H9 (cell line): Measurements from ENCODE around the gene CKMT2. TPM values are rescaled to one million over a fixed set of nuclear protein-coding genes. Genes with fewer than 3 reads are reported as not detected.

Experiments used
- DNase-seq: peaks from one replicate; pipeline ENCODE4 v3.0.0-alpha.2; 2017
- H2AFZ ChIP-seq: one replicate; pipeline ENCODE4 v1.6.1; 2013; ENCODE audit warnings: mild to moderate bottlenecking, low read length, control low read depth, moderate library complexity
- H2AK5ac ChIP-seq: 2 replicates; pipeline ENCODE4 v1.6.1; 2013; ENCODE audit warnings: low read length, control low read depth, mixed read lengths; ENCODE audit not compliant: insufficient read length
- H2BK120ac ChIP-seq: one replicate; pipeline ENCODE4 v1.6.1; 2013; ENCODE audit warnings: low read depth, mild to moderate bottlenecking, low read length, control low read depth, inconsistent platforms; ENCODE audit not compliant: poor library complexity, severe bottlenecking
- H2BK12ac ChIP-seq: 2 replicates; pipeline ENCODE4 v1.6.1; 2013; ENCODE audit warnings: low read length, control low read depth, mixed read lengths, low read depth; ENCODE audit not compliant: insufficient read length
- H2BK15ac ChIP-seq: 2 replicates; pipeline ENCODE4 v1.6.1; 2013; ENCODE audit warnings: low read depth, low read length, control low read depth
- H2BK20ac ChIP-seq: one replicate; pipeline ENCODE4 v1.6.1; 2013; ENCODE audit warnings: low read depth, mild to moderate bottlenecking, low read length, control low read depth, inconsistent platforms; ENCODE audit not compliant: poor library complexity, severe bottlenecking
- H2BK5ac ChIP-seq: 2 replicates; pipeline ENCODE4 v1.6.1; 2013; ENCODE audit warnings: low read length, control low read depth, mixed read lengths; ENCODE audit not compliant: insufficient read length
- H3K14ac ChIP-seq: 2 replicates; pipeline ENCODE4 v1.6.1; 2013; ENCODE audit warnings: low read length, control low read depth; ENCODE audit not compliant: insufficient read depth
- H3K18ac ChIP-seq: 2 replicates; pipeline ENCODE4 v1.6.1; 2013; ENCODE audit warnings: low read depth, mild to moderate bottlenecking, mixed read lengths, low read length, control low read depth; ENCODE audit not compliant: insufficient read length
- H3K23ac ChIP-seq: 2 replicates; pipeline ENCODE4 v1.6.1; 2013; ENCODE audit warnings: low read length, control low read depth, mixed read lengths, low read depth; ENCODE audit not compliant: insufficient read length
- H3K23me2 ChIP-seq: 2 replicates; pipeline ENCODE4 v1.6.1; 2013; ENCODE audit warnings: low read depth, mild to moderate bottlenecking, mixed read lengths, low read length, control low read depth; ENCODE audit not compliant: insufficient read length, poor library complexity, severe bottlenecking
- H3K27ac ChIP-seq: 2 replicates; pipeline ENCODE4 v1.5.1; 2013; ENCODE audit warnings: low read length, control low read depth, mixed read lengths, low read depth; ENCODE audit not compliant: insufficient read length
- H3K27me3 ChIP-seq: 2 replicates; pipeline ENCODE4 v1.6.1; 2013; ENCODE audit warnings: low read length, control low read depth, inconsistent platforms; ENCODE audit not compliant: insufficient read depth
- H3K4ac ChIP-seq: 2 replicates; pipeline ENCODE4 v1.6.1; 2013; ENCODE audit warnings: low read depth, mild to moderate bottlenecking, control low read depth, inconsistent platforms, low read length, moderate library complexity
- H3K4me1 ChIP-seq: 2 replicates; pipeline ENCODE4 v1.6.1; 2013; ENCODE audit warnings: low read length, control low read depth, inconsistent platforms; ENCODE audit not compliant: insufficient read depth
- H3K4me2 ChIP-seq: 2 replicates; pipeline ENCODE4 v1.6.1; 2013; ENCODE audit warnings: low read length, control low read depth, mixed read lengths; ENCODE audit not compliant: insufficient read length, insufficient read depth
- H3K56ac ChIP-seq: 2 replicates; pipeline ENCODE4 v1.6.1; 2013; ENCODE audit warnings: low read depth, mild to moderate bottlenecking, mixed read lengths, low read length, control low read depth; ENCODE audit not compliant: insufficient read length
- H3K79me1 ChIP-seq: 2 replicates; pipeline ENCODE4 v1.6.1; 2013; ENCODE audit warnings: low read depth, mild to moderate bottlenecking, moderate library complexity, low read length, control low read depth, inconsistent platforms; ENCODE audit not compliant: insufficient read depth, poor library complexity, severe bottlenecking
- H3K79me2 ChIP-seq: 2 replicates; pipeline ENCODE4 v1.6.1; 2013; ENCODE audit warnings: low read length, control low read depth, inconsistent platforms; ENCODE audit not compliant: insufficient read depth
- H3K9ac ChIP-seq: 2 replicates; pipeline ENCODE4 v1.6.1; 2013; ENCODE audit warnings: low read length, control low read depth, mixed read lengths; ENCODE audit not compliant: insufficient read length; ENCODE audit errors: extremely low read depth
- H3K9me3 ChIP-seq: one replicate; pipeline ENCODE4 v1.6.1; 2013; ENCODE audit warnings: low read depth, low read length, inconsistent platforms; ENCODE audit not compliant: control insufficient read depth
- H3T11ph ChIP-seq: one replicate; pipeline ENCODE4 v1.6.1; 2013; ENCODE audit warnings: mild to moderate bottlenecking, low read length, control low read depth, inconsistent platforms
- H4K20me1 ChIP-seq: one replicate; pipeline ENCODE4 v1.6.1; 2013; ENCODE audit not compliant: control insufficient read depth, insufficient read length, insufficient read depth
- H4K5ac ChIP-seq: 2 replicates; pipeline ENCODE4 v1.6.1; 2013; ENCODE audit warnings: low read depth, mild to moderate bottlenecking, mixed read lengths, low read length, control low read depth; ENCODE audit not compliant: insufficient read length
- H4K8ac ChIP-seq: replicated peaks from 2 replicates; pipeline ENCODE4 v1.6.1; 2013; ENCODE audit warnings: low read length, control low read depth, mixed read lengths, low read depth; ENCODE audit not compliant: insufficient read length
- H4K91ac ChIP-seq: 2 replicates; pipeline ENCODE4 v1.6.1; 2013; ENCODE audit warnings: low read depth, mild to moderate bottlenecking, moderate library complexity, mixed read lengths, low read length, control low read depth; ENCODE audit not compliant: insufficient read length
- H3K27ac Mint-ChIP-seq, 3 experiments: 2 replicates in 2 of 3; 3 replicates in 1 of 3; pipeline ENCODE4 v1.8.0; 2020 to 2021; ENCODE audit warnings: mixed read lengths in 3 of 3, mild to moderate bottlenecking in 1 of 3, moderate library complexity in 1 of 3
- H3K27me3 Mint-ChIP-seq: 2 replicates; pipeline ENCODE4 v1.8.0; 2021; ENCODE audit warnings: low read depth, mild to moderate bottlenecking, moderate library complexity, mixed read lengths
- H3K36me3 Mint-ChIP-seq, 3 experiments: 2 replicates in 2 of 3; 3 replicates in 1 of 3; pipeline ENCODE4 v1.8.0; 2020 to 2021; ENCODE audit warnings: low read depth in 3 of 3, mixed read lengths in 3 of 3; ENCODE audit not compliant: insufficient read depth in 1 of 3
- H3K4me1 Mint-ChIP-seq, 2 experiments: 2 replicates each; pipeline ENCODE4 v1.8.0; 2020; ENCODE audit warnings: mixed read lengths in 2 of 2
- H3K4me3 Mint-ChIP-seq, 2 experiments: 2 replicates in 1 of 2; 3 replicates in 1 of 2; pipeline ENCODE4 v1.8.0; 2020 to 2021; ENCODE audit warnings: mild to moderate bottlenecking in 2 of 2, mixed read lengths in 2 of 2, moderate library complexity in 1 of 2
- H3K9me3 Mint-ChIP-seq, 2 experiments: 2 replicates in 1 of 2; 3 replicates in 1 of 2; pipeline ENCODE4 v1.8.0; 2020; ENCODE audit warnings: mild to moderate bottlenecking in 2 of 2, mixed read lengths in 2 of 2, moderate library complexity in 1 of 2
- WGBS: extraction: QIAGEN DNeasy Blood & Tissue Kit; methylation state at CpG from one replicate; pipeline ENCODE4 v1.1.7; 2013; ENCODE audit warnings: missing lambda C conversion rate, low lambda C conversion rate, mixed read lengths; ENCODE audit not compliant: insufficient read length; ENCODE audit errors: extremely low coverage; 5-methylcytosine and 5-hydroxymethylcytosine counted together
- total RNA-seq: library from RNA; stranded (reverse); gene quantifications from 2 replicates; pipeline ENCODE4 v1.2.1, GENCODE V29; 2021
- TF ChIP-seq, protein P1 (sequence below): fragments of 200-600 bp; sonication (generic); conservative IDR thresholded peaks from 3 replicates; pipeline ENCODE4 v1.8.0; 2021; ENCODE audit warnings: antibody characterized with exemption, mild to moderate bottlenecking

The CKMT2 gene
- total RNA-seq, 1 experiment from 2014 or later, result 1.8 TPM

DNA sequence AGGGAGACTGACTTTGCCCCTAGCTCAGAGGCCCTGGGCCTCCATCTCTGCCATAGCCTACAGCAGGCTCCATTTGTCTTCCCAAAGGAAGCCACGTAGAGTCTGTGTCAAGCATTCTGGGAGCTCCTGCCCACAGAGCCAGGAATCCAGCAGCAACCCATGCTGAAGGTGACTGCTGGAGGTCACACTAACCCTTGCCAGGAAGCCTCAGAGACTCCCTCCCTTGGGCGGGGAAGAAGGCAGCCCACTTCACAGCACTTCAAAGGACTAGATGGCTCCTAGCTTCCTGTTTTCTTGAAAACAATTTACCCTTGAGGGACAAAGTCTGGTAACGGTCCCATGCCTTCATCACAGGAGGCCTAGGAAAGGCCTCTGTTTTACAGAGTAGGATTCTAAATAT, 1.7 kb downstream of the CKMT2 start:
- H3K23ac ChIP-seq, result no peak overlapping the region
- no peaks in the 10 kb centered on the region for H3K9me3 ChIP-seq
- H4K8ac ChIP-seq, result no peak overlapping the region
- H2BK15ac ChIP-seq, result no peak overlapping the region
- peaks cover 0 to 16% (median 9%) of the 10 kb centered on the region in 3 experiments; a peak in 6 of 7 replicates for H3K36me3 Mint-ChIP-seq
- no peaks in the 10 kb centered on the region for H3K79me2 ChIP-seq
- no peak overlapping the region for H3T11ph ChIP-seq
- no peak overlapping the region for H3K4me2 ChIP-seq
- no peak overlapping the region for H4K5ac ChIP-seq
- no peak overlapping the region for H3K18ac ChIP-seq
- no peak overlapping the region for H3K9ac ChIP-seq
- H3K4me1 ChIP-seq, result peaks cover 3% of the 10 kb centered on the region; the same call in 1 of the 2 replicates
- peaks cover 3% of the 10 kb centered on the region for H4K20me1 ChIP-seq
- no peak overlapping the region for H3K56ac ChIP-seq
- H2BK5ac ChIP-seq, result no peak overlapping the region
- WGBS, result no CpG with 5 or more reads among the region's 3 CpGs
- no peaks in the 10 kb centered on the region; the same call in 1 of the 2 replicates for H3K27me3 Mint-ChIP-seq
- H2AFZ ChIP-seq, result no peak overlapping the region
- no peak overlapping the region for H2BK20ac ChIP-seq
- H4K91ac ChIP-seq, result no peak overlapping the region
- H3K27ac ChIP-seq, result no peak overlapping the region
- H3K4me3 Mint-ChIP-seq, result no peak overlapping the region
- TF ChIP-seq, protein P1, sequence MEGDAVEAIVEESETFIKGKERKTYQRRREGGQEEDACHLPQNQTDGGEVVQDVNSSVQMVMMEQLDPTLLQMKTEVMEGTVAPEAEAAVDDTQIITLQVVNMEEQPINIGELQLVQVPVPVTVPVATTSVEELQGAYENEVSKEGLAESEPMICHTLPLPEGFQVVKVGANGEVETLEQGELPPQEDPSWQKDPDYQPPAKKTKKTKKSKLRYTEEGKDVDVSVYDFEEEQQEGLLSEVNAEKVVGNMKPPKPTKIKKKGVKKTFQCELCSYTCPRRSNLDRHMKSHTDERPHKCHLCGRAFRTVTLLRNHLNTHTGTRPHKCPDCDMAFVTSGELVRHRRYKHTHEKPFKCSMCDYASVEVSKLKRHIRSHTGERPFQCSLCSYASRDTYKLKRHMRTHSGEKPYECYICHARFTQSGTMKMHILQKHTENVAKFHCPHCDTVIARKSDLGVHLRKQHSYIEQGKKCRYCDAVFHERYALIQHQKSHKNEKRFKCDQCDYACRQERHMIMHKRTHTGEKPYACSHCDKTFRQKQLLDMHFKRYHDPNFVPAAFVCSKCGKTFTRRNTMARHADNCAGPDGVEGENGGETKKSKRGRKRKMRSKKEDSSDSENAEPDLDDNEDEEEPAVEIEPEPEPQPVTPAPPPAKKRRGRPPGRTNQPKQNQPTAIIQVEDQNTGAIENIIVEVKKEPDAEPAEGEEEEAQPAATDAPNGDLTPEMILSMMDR, result no peak
- no peaks in the 10 kb centered on the region; a peak in 1 of 5 replicates for H3K9me3 Mint-ChIP-seq
- H3K4ac ChIP-seq, result no peak overlapping the region
- DNase-seq, result no peak
- H2BK120ac ChIP-seq, result no peak overlapping the region
- H2AK5ac ChIP-seq, result no peak overlapping the region
- peaks cover 3% of the 10 kb centered on the region for H3K23me2 ChIP-seq
- no peaks in the 10 kb centered on the region for H3K79me1 ChIP-seq
- no peaks in the 10 kb centered on the region for H3K27me3 ChIP-seq
- H3K27ac Mint-ChIP-seq, result no peak overlapping the region
- H3K14ac ChIP-seq, result no peak overlapping the region
- no peak overlapping the region for H2BK12ac ChIP-seq
- H3K4me1 Mint-ChIP-seq, result peaks cover 23% of the 10 kb centered on the region in 2 experiments
